ENCODE results near the gene GSTM4. TPM values are rescaled to one million over a fixed set of nuclear protein-coding genes. Genes with fewer than 3 reads are reported as not detected.
"Not testable (repeated sequence)": the region's sequence is repeated elsewhere in the genome, so short reads cannot be mapped to it uniquely, and the experiment has no call there.

Gene GSTM4
- total and polyA plus RNA-seq, 9 of the 15 experiments (the other 6 are each of a cell fraction or from before 2014, with no cell fraction given), result 18.8 to 53.4 (median 38.8) TPM

- in situ Hi-C loops (cut with MboI) (no loop called here), intact Hi-C loops (cut with micrococcal nuclease) (no loop called here)
- H3K4me3 ChIP-seq, result no peak overlapping the region
- no peak for DNase-seq (ENCODE audit: extremely low read depth in 1 of 4, low spot score in 3 of 4)
- CTCF ChIA-PET (ENCODE audit: low intra/inter-chr PET ratio), result no interaction called here
- no peaks in the 10 kb centered on the region for H3K9me3 ChIP-seq (replicated peaks; ENCODE audit: control insufficient read depth, insufficient read depth, low read depth, low read length)
- no peak overlapping the region for H3K9ac ChIP-seq (ENCODE audit: insufficient read depth in 1 of 2, low read depth in 2 of 2, low read length in 2 of 2)
- ATAC-seq, result no peak
- no peak overlapping the region for H2AFZ ChIP-seq (ENCODE audit: low read depth, low read length)
- TF ChIP-seq XRCC3 (IDR thresholded peaks at IDR 0.05) (no peak), NKRF (IDR thresholded peaks at IDR 0.05; ENCODE audit: borderline replicate concordance) (no peak), ZFP30 (CRISPR knock-in tag; IDR thresholded peaks at IDR 0.05; ENCODE audit: borderline replicate concordance) (no peak), RBM25 (IDR thresholded peaks at IDR 0.05; ENCODE audit: low read depth, low read length, severe bottlenecking) (no peak), HES1 (IDR thresholded peaks at IDR 0.05; ENCODE audit: low read depth) (no peak), ZNF707 (CRISPR knock-in tag; conservative IDR thresholded peaks at IDR 0.05) (no peak), FOXA1 (IDR thresholded peaks at IDR 0.05; ENCODE audit: borderline replicate concordance) (no peak), TCF7L2 (IDR thresholded peaks at IDR 0.05; ENCODE audit: low read depth, low read length) (no peak), CHD1 (IDR thresholded peaks at IDR 0.05; ENCODE audit: low read length) (no peak), RUNX1 (IDR thresholded peaks at IDR 0.05; ENCODE audit: low read depth) (no peak), RHOXF2B (CRISPR knock-in tag; conservative IDR thresholded peaks at IDR 0.05) (no peak)
- TF ChIP-seq, protein P1, sequence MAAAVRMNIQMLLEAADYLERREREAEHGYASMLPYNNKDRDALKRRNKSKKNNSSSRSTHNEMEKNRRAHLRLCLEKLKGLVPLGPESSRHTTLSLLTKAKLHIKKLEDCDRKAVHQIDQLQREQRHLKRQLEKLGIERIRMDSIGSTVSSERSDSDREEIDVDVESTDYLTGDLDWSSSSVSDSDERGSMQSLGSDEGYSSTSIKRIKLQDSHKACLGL (CRISPR knock-in tag; IDR thresholded peaks at IDR 0.05; ENCODE audit: borderline replicate concordance, poor library complexity, severe bottlenecking), result no peak
- H3K79me2 ChIP-seq (ENCODE audit: control insufficient read depth, insufficient read depth, low read length), result no peaks in the 10 kb centered on the region
- no CpG with 5 or more reads among the region's 6 CpGs for WGBS (ENCODE audit: insufficient coverage, low coverage, missing lambda C conversion rate)
- POLR2A ChIA-PET, result no interaction called here
- no peak overlapping the region for H3K4me2 ChIP-seq (ENCODE audit: insufficient read depth, low read length)
- H3K9me1 ChIP-seq (ENCODE audit: control insufficient read depth, insufficient read depth, low read length), result no peaks in the 10 kb centered on the region
- no peaks in the 10 kb centered on the region for H4K20me1 ChIP-seq (replicated peaks; ENCODE audit: control insufficient read depth, insufficient read depth, low read length)
- no TSS peak for BruUV-seq (replicated peaks)
- H3K36me3 ChIP-seq (ENCODE audit: control insufficient read depth, insufficient read depth, low read length), result no peaks in the 10 kb centered on the region
- FAIRE-seq, result no peak
- no peaks in the 10 kb centered on the region for H3K27me3 ChIP-seq (ENCODE audit: control insufficient read depth in 2 of 2, insufficient read depth in 2 of 2, low read length in 2 of 2)
- H3K4me1 ChIP-seq (replicated peaks in 1 of 2; ENCODE audit: control insufficient read depth in 2 of 2, insufficient read depth in 2 of 2, low read length in 2 of 2), result no peaks in the 10 kb centered on the region
- H3K27ac ChIP-seq (ENCODE audit: extremely low read depth, low read depth, low read length), result no peak overlapping the region
These were observed 35.9 kb downstream of the GSTM4 start for GRCh38 chr1:109691759-109692158.

DNA sequence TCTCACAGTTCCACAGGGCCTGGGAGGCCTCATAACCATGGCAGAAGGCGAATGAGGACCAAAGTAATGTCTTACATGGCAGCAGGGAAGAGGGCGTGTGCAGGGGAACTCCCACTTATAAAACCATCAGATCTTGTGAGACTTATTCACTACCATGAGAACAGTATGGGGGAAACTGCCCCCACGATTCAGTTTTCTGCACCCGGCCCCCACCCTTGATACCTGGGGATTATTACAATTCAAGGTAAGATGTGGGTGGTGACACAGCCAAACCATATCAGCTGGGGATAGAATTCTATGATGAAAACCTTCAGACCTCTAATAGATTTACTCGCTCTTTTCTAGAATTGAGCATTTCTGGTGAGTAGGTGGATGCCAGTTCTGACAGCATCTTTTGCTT lies 38.5 kb downstream of the GSTM4 start:
- H3K36me3 ChIP-seq (ENCODE audit: control insufficient read depth, insufficient read depth, low read length); BruUV-seq (replicated peaks); CTCF ChIA-PET (ENCODE audit: low intra/inter-chr PET ratio); H4K20me1 ChIP-seq (replicated peaks; ENCODE audit: control insufficient read depth, insufficient read depth, low read length); H3K27me3 ChIP-seq (ENCODE audit: control insufficient read depth in 2 of 2, insufficient read depth in 2 of 2, low read length in 2 of 2); intact Hi-C loops (cut with micrococcal nuclease); DNase-seq (ENCODE audit: extremely low read depth in 1 of 4, low spot score in 3 of 4); FAIRE-seq; H3K4me1 ChIP-seq (replicated peaks in 1 of 2; ENCODE audit: control insufficient read depth in 2 of 2, insufficient read depth in 2 of 2, low read length in 2 of 2); H3K4me3 ChIP-seq; H3K79me2 ChIP-seq (ENCODE audit: control insufficient read depth, insufficient read depth, low read length); H3K9ac ChIP-seq (ENCODE audit: insufficient read depth in 1 of 2, low read depth in 2 of 2, low read length in 2 of 2); H3K9me3 ChIP-seq (replicated peaks; ENCODE audit: control insufficient read depth, insufficient read depth, low read depth, low read length); H2AFZ ChIP-seq (ENCODE audit: low read depth, low read length); H3K9me1 ChIP-seq (ENCODE audit: control insufficient read depth, insufficient read depth, low read length); POLR2A ChIA-PET; ATAC-seq; in situ Hi-C loops (cut with MboI); H3K4me2 ChIP-seq (ENCODE audit: insufficient read depth, low read length); H3K27ac ChIP-seq (ENCODE audit: extremely low read depth, low read depth, low read length): not testable (repeated sequence)
- no CpG with 5 or more reads among the region's 5 CpGs for WGBS (ENCODE audit: insufficient coverage, low coverage, missing lambda C conversion rate)

All from K562 (cell line).